Smooth muscle cell (in vitro differentiated cells): Measurements from ENCODE around the gene GATD1. TPM values are rescaled to one million over a fixed set of nuclear protein-coding genes. Genes with fewer than 3 reads are reported as not detected.
A peak's percentile ranks its signal among the peaks of the same experiment; 100 is the strongest.

Experiments
- DNase-seq: peaks from one replicate; lab custom pipeline; 2025; ENCODE audit not compliant: unreplicated experiment; lab: John Stamatoyannopoulos, UW
- H2AFZ ChIP-seq: fragments of 200-600 bp; sonication (generic); 2 replicates; pipeline ENCODE4 v1.6.0; 2016; ENCODE audit warnings: antibody characterized with exemption, low read depth, mild to moderate bottlenecking
- H3F3A ChIP-seq: fragments of 200-600 bp; sonication (generic); 2 replicates; pipeline ENCODE4 v1.6.0; 2017; ENCODE audit warnings: antibody characterized with exemption, low read depth
- H3K27ac ChIP-seq: fragments of 200-600 bp; sonication (generic); 2 replicates; pipeline ENCODE4 v1.5.1; 2016; ENCODE audit warnings: low read depth, mild to moderate bottlenecking
- H3K27me3 ChIP-seq: fragments of 200-600 bp; sonication (generic); 2 replicates; pipeline ENCODE4 v1.6.1; 2016; ENCODE audit warnings: low read depth, mild to moderate bottlenecking
- H3K36me3 ChIP-seq: fragments of 200-600 bp; sonication (generic); 2 replicates; pipeline ENCODE4 v1.5.1; 2016; ENCODE audit warnings: low read depth
- H3K4me1 ChIP-seq: fragments of 200-600 bp; sonication (generic); 2 replicates; pipeline ENCODE4 v1.5.1; 2016; ENCODE audit warnings: low read depth
- H3K4me2 ChIP-seq: fragments of 200-600 bp; sonication (generic); 2 replicates; pipeline ENCODE4 v1.6.0; 2016; ENCODE audit warnings: mild to moderate bottlenecking
- H3K4me3 ChIP-seq: fragments of 200-600 bp; sonication (generic); 2 replicates; pipeline ENCODE4 v1.5.1; 2016; ENCODE audit warnings: mild to moderate bottlenecking
- H3K79me2 ChIP-seq: fragments of 200-600 bp; sonication (generic); 2 replicates; pipeline ENCODE4 v1.6.0; 2016; ENCODE audit warnings: low read depth, mild to moderate bottlenecking
- H3K9ac ChIP-seq: fragments of 200-600 bp; sonication (generic); 2 replicates; pipeline ENCODE4 v1.6.0; 2016; ENCODE audit warnings: low read depth
- H3K9me3 ChIP-seq: fragments of 200-600 bp; sonication (generic); replicated peaks from 2 replicates; pipeline ENCODE4 v1.5.1; 2016; ENCODE audit warnings: low read depth
- H4K20me1 ChIP-seq: fragments of 200-600 bp; sonication (generic); 2 replicates; pipeline ENCODE4 v1.6.0; 2016; ENCODE audit warnings: low read depth
- CTCF ChIP-seq: fragments of 200-600 bp; sonication (generic); IDR thresholded peaks from 2 replicates; pipeline ENCODE4 v1.5.1; 2017; ENCODE audit warnings: borderline replicate concordance, mild to moderate bottlenecking, antibody characterized with exemption; ENCODE audit not compliant: insufficient read depth, poor library complexity, severe bottlenecking
- WGBS: methylation state at CpG from one replicate; pipeline ENCODE4 v1.1.7; 2016; ENCODE audit warnings: low lambda C conversion rate; 5-methylcytosine and 5-hydroxymethylcytosine counted together
- polyA plus RNA-seq: library from polyadenylated mRNA; unstranded; fragments of >200 nt; fragmentation: Nextera tagmentation; extraction: Ambion mirVana; gene quantifications from 2 replicates; pipeline ENCODE4 v1.2.1, GENCODE V29; 2016
- total RNA-seq: library from RNA; depleted of rRNA; stranded (reverse); fragments of >200 nt; gene quantifications from 2 replicates; pipeline ENCODE4 v1.2.3, GENCODE V29; 2014

Gene GATD1
- total and polyA plus RNA-seq, 2 experiments from 2014 or later = 11.7 to 12.9 TPM

DNA sequence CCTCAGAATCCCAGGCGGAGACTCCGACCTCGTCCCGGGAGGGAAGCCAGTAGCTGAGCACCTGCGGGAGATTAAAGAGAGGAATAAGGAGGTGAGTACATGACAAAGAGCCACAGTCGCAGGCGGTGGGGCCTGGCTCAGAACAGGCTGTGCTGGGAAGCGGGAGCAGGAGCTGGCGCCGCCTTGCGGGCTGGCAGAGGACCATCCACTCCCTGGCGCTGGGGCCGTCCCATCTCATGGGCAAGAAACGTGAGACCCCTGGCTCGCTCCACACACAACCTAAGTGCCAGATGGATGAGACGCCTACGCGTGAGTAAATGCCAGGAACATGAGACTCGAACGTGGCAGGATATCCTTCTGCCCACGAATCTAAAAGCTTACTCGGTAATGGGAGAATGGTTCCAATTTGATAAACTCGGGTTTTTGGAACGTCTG is 6.3 kb upstream of the GATD1 start:
- Histone ChIP-seq H3F3A (no peaks in the 10 kb centered on the region), H3K79me2 (no peaks in the 10 kb centered on the region), H3K27me3 (no peaks in the 10 kb centered on the region), H4K20me1 (peaks cover 40% of the 10 kb centered on the region), H3K4me1 (peaks cover 2% of the 10 kb centered on the region), H3K9me3 (no peaks in the 10 kb centered on the region), H3K4me3 (no peak overlapping the region), H3K36me3 (no peaks in the 10 kb centered on the region), H3K27ac (no peak overlapping the region), H3K4me2 (peak overlapping the region; percentile 63), H3K9ac (no peak overlapping the region), H2AFZ (no peak overlapping the region)
- 8% methylated on average over 24 of the region's 24 CpGs for WGBS
- TF ChIP-seq CTCF = peak; percentile 61
- peak; percentile 55 for DNase-seq

DNA sequence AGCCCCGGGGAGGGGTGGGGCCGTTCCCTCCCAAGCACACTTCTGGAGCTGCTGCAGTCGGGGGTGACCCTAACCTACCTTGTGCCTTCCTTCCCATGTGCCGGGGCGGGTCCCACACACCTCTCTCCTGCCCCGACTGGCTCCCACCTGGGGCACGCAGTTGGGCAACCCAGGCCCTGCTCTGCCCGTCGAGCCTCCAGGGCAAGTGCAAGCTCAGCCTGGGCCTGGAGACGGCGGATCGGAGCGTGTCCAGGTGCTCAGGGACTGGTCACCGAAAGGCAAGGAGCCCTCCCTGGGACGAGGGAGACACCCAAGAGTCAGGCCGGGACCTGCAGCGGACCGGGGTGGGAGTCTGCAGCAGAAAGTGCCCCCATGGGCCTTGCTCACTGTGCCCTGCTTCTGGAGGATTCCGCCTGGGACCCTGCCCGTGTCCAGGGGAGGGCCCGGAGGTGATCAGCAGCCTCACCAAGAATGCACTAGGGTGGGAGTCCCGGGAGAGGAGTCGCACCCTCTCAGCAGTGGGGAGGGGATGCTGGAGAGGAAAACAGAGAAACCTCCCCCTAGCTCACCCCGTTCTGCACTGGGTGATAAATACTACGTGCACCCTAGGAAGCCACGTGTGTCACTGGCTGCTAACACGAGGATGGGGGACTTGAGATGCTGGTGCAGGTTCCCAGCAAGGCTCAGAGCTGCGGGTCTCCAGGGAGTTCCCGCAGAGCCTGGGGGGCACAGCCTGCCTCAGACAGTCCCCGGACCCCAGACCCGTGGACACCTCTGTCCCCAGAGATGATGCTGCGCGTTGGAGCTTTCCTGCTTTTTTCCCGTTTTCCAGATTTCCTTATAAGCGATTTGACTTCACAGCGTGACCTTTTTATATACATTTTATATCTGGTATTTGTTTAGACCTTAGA is 5.2 kb upstream of the GATD1 start:
- Histone ChIP-seq H3K9me3 (no peaks in the 10 kb centered on the region), H3K79me2 (peaks cover 10% of the 10 kb centered on the region), H3K27me3 (no peaks in the 10 kb centered on the region), H3K27ac (no peak overlapping the region), H3K4me3 (no peak overlapping the region), H3K4me2 (peak overlapping the region; percentile 63), H3F3A (no peaks in the 10 kb centered on the region), H3K4me1 (peaks cover 11% of the 10 kb centered on the region), H2AFZ (no peak overlapping the region), H3K36me3 (no peaks in the 10 kb centered on the region), H4K20me1 (peaks cover 40% of the 10 kb centered on the region), H3K9ac (no peak overlapping the region)
- 85% methylated on average over 34 of the region's 36 CpGs for WGBS
- no peak for TF ChIP-seq CTCF
- no peak for DNase-seq

- Histone ChIP-seq H4K20me1 (peaks cover 58% of the 10 kb centered on the region), H3F3A (no peaks in the 10 kb centered on the region), H3K4me2 (no peak overlapping the region), H3K36me3 (no peaks in the 10 kb centered on the region), H3K27me3 (no peaks in the 10 kb centered on the region), H3K9ac (no peak overlapping the region), H3K4me1 (peaks cover 19% of the 10 kb centered on the region), H3K79me2 (peaks cover 32% of the 10 kb centered on the region), H2AFZ (no peak overlapping the region), H3K9me3 (no peaks in the 10 kb centered on the region), H3K4me3 (no peak overlapping the region), H3K27ac (no peak overlapping the region)
- TF ChIP-seq CTCF = no peak
- no peak for DNase-seq
- WGBS = 94% methylated on average over 16 of the region's 16 CpGs
Measured at GRCh38 chr11:779955-780532, 2.8 kb upstream of the GATD1 start.
